K562 (cell line): ENCODE measurements around the gene SLC6A16. TPM values are rescaled to one million over a fixed set of nuclear protein-coding genes. Genes with fewer than 3 reads are reported as not detected.

Experiments
- ATF6 ChIP-seq: sonication (generic); formaldehyde crosslinking; IDR thresholded peaks from 2 replicates; pipeline ENCODE4 v1.4.0; 2020; ENCODE audit warnings: mild to moderate bottlenecking, missing genetic modification reagents
- DNMT1 ChIP-seq: fragments of 450-650 bp; IDR thresholded peaks from 2 replicates; pipeline ENCODE4 v1.6.1; 2016; ENCODE audit warnings: antibody characterized with exemption, mild to moderate bottlenecking
- ETS1 ChIP-seq: conservative IDR thresholded peaks from 2 replicates; pipeline ENCODE4 v1.6.1; 2011; ENCODE audit warnings: low read depth, mild to moderate bottlenecking, low read length; ENCODE audit not compliant: control insufficient read depth
- HINFP ChIP-seq: fragments of 450-650 bp; conservative IDR thresholded peaks from 2 replicates; pipeline ENCODE4 v1.6.1; 2016; ENCODE audit warnings: missing genetic modification characterization, low read depth, mild to moderate bottlenecking, control low read depth, missing compliant biosample characterization
- HLTF ChIP-seq: fragments of 450-650 bp; IDR thresholded peaks from 2 replicates; pipeline ENCODE4 v1.6.1; 2016
- HMG20A ChIP-seq: fragments of 450-650 bp; formaldehyde crosslinking; conservative IDR thresholded peaks from 2 replicates; pipeline ENCODE4 v1.4.0; 2020; ENCODE audit warnings: mild to moderate bottlenecking, mixed read lengths
- HMG20B ChIP-seq: fragments of 250-450 bp; sonication (Bioruptor Pico); IDR thresholded peaks from 2 replicates; pipeline ENCODE4 v1.5.0; 2021; ENCODE audit warnings: mild to moderate bottlenecking
- IFI16 ChIP-seq: fragments of 250-450 bp; sonication (Bioruptor Pico); IDR thresholded peaks from 2 replicates; pipeline ENCODE4 v2.1.2; 2022; ENCODE audit warnings: mild to moderate bottlenecking, inconsistent platforms
- JUNB ChIP-seq: fragments of 450-650 bp; formaldehyde crosslinking; conservative IDR thresholded peaks from 2 replicates; pipeline ENCODE4 v1.4.0; 2020; ENCODE audit warnings: mild to moderate bottlenecking
- KLF16 ChIP-seq: IDR thresholded peaks from 2 replicates; pipeline ENCODE4 v1.6.1; 2016; ENCODE audit warnings: antibody characterized with exemption
- LEF1 ChIP-seq: fragments of 450-650 bp; IDR thresholded peaks from 2 replicates; pipeline ENCODE4 v1.6.1; 2016; ENCODE audit warnings: mild to moderate bottlenecking
- MTA3 ChIP-seq: fragments of 450-650 bp; formaldehyde crosslinking; IDR thresholded peaks from 2 replicates; pipeline ENCODE4 v1.6.1; 2017; ENCODE audit warnings: mild to moderate bottlenecking, borderline replicate concordance
- NCOA4 ChIP-seq: fragments of 450-650 bp; IDR thresholded peaks from 2 replicates; pipeline ENCODE4 v1.6.1; 2018; ENCODE audit warnings: mild to moderate bottlenecking; ENCODE audit not compliant: partially characterized antibody
- NFIC ChIP-seq: fragments of 450-650 bp; IDR thresholded peaks from 2 replicates; pipeline ENCODE4 v1.6.1; 2017; ENCODE audit warnings: mild to moderate bottlenecking, inconsistent platforms
- NRF1 ChIP-seq, 2 experiments: fragments of 450-650 bp; IDR thresholded peaks in 1 of 2; conservative IDR thresholded peaks in 1 of 2; 2 replicates each; pipeline ENCODE4 v1.6.1; 2014; ENCODE audit warnings: mild to moderate bottlenecking in 2 of 2
- RBM14 ChIP-seq: fragments of 200-400 bp; formaldehyde crosslinking; IDR thresholded peaks from 2 replicates; pipeline ENCODE4 v1.6.1; 2018; ENCODE audit warnings: low read depth, mild to moderate bottlenecking, low read length, moderate library complexity, borderline replicate concordance; ENCODE audit not compliant: insufficient read depth
- RBM22 ChIP-seq: fragments of 200-400 bp; formaldehyde crosslinking; IDR thresholded peaks from 2 replicates; pipeline ENCODE4 v1.6.1; 2018; ENCODE audit warnings: low read length, low read depth; ENCODE audit not compliant: poor library complexity, severe bottlenecking
- SLC30A9 ChIP-seq: fragments of 250-450 bp; sonication (Bioruptor Pico); IDR thresholded peaks from 2 replicates; pipeline ENCODE4 v1.8.0; 2022; ENCODE audit warnings: mild to moderate bottlenecking, moderate library complexity
- SP2 ChIP-seq: IDR thresholded peaks from 2 replicates; pipeline ENCODE4 v1.6.1; 2011; ENCODE audit warnings: mild to moderate bottlenecking, low read depth, low read length, moderate library complexity; ENCODE audit not compliant: poor library complexity, severe bottlenecking; ENCODE audit errors: extremely low read depth
- TCF7 ChIP-seq: sonication (generic); IDR thresholded peaks from 2 replicates; pipeline ENCODE4 v1.6.1; 2016; ENCODE audit warnings: antibody characterized with exemption, borderline replicate concordance
- WHSC1 ChIP-seq: IDR thresholded peaks from one replicate; pipeline ENCODE4 v1.6.1; 2012; ENCODE audit warnings: low read length, control low read depth, inconsistent platforms
- ZFP30 ChIP-seq: fragments of 250-450 bp; sonication (Bioruptor Pico); IDR thresholded peaks from 2 replicates; pipeline ENCODE4 v1.8.0; 2022; ENCODE audit warnings: moderate library complexity, mild to moderate bottlenecking, inconsistent platforms, borderline replicate concordance
- ZNF134 ChIP-seq: fragments of 250-450 bp; sonication (Bioruptor Pico); conservative IDR thresholded peaks from 2 replicates; pipeline ENCODE4 v1.4.0; 2020
- ZNF197 ChIP-seq: fragments of 200-800 bp; sonication (Bioruptor generic); IDR thresholded peaks from 2 replicates; pipeline ENCODE4 v1.6.1; 2016; ENCODE audit warnings: low read depth, missing genetic modification characterization, missing compliant biosample characterization
- ZNF444 ChIP-seq: fragments of 250-450 bp; sonication (Bioruptor Pico); IDR thresholded peaks from 2 replicates; pipeline ENCODE4 v1.4.0; 2020; ENCODE audit warnings: mild to moderate bottlenecking, moderate library complexity
- polyA plus RNA-seq, 8 experiments: library from polyadenylated mRNA; depleted of rRNA in 4 of 8; stranded (reverse) in 5 of 8; unstranded in 3 of 8; fragments of >200 nt; fragmentation: Nextera tagmentation in 2 of 8; fragmentation: Illumina TruSeq in 1 of 8; extraction: Ambion mirVana in 2 of 8; extraction: Trizol in 1 of 8; gene quantifications; 2 replicates each; pipeline versions ENCODE4 v1.2.1 to v1.2.3, GENCODE V29; 2011 to 2014; ENCODE audit warnings: inconsistent platforms in 1 of 8, missing spikeins in 1 of 8
- total RNA-seq, 7 experiments: library from RNA; depleted of rRNA in 6 of 7; stranded (reverse); fragments of >200 nt in 6 of 7; fragmentation: Illumina TruSeq in 2 of 7; extraction: Trizol in 2 of 7; gene quantifications; 2 replicates each; pipeline versions ENCODE4 v1.2.1 to v1.2.3, GENCODE V29; 2011 to 2021; ENCODE audit warnings: low replicate concordance in 1 of 7

Gene SLC6A16
- total and polyA plus RNA-seq, 9 of the 15 experiments (the other 6 are each of a cell fraction or from before 2014, with no cell fraction given), result 0.05 to 0.95 (median 0.36) TPM

- no peak for TF ChIP-seq DNMT1
- TF ChIP-seq SP2, result no peak
- TF ChIP-seq JUNB (CRISPR knock-in tag), result no peak
- no peak for TF ChIP-seq ETS1
- 0 out of 2 replicates have a peak, but pooled peaks have one; percentile 42 for TF ChIP-seq ATF6 (CRISPR knock-in tag)
- TF ChIP-seq RBM14, result no peak
- TF ChIP-seq KLF16, result 0 out of 2 replicates have a peak, but pooled peaks have one; percentile 1
- no peak for TF ChIP-seq HINFP (tag)
- TF ChIP-seq ZNF134 (CRISPR knock-in tag), result no peak
- TF ChIP-seq ZNF197 (CRISPR knock-in tag), result no peak
- no peak for TF ChIP-seq ZNF444 (CRISPR knock-in tag)
- TF ChIP-seq HMG20A, result no peak
- no peak for TF ChIP-seq SLC30A9
- no peak for TF ChIP-seq HLTF
- no peak for TF ChIP-seq ZFP30
- TF ChIP-seq RBM22, result no peak
- no peak for TF ChIP-seq WHSC1
- no peak for TF ChIP-seq IFI16 (CRISPR knock-in tag)
- peak; percentile 26; the same call in 1 of the 2 replicates for TF ChIP-seq MTA3
- TF ChIP-seq NFIC, result 0 out of 2 replicates have a peak, but pooled peaks have one; percentile 20
- TF ChIP-seq NCOA4, result no peak
- peak; percentile 87 to 90 for TF ChIP-seq NRF1 (conservative IDR thresholded peaks at IDR 0.05 in 1 of 2, IDR thresholded peaks at IDR 0.05 in 1 of 2)
- TF ChIP-seq TCF7, result no peak
- no peak; the same call in 1 of the 2 replicates for TF ChIP-seq LEF1
- no peak for TF ChIP-seq HMG20B (CRISPR knock-in tag)
Measured at GRCh38 chr19:49363268-49364082, 38.5 kb upstream of the SLC6A16 start, which contains the start of gene DKKL1 (continued).
